Adrenal gland (tissue), 5 donors: Measurements from ENCODE around the gene ZNF469.

Experiments used
- POLR2A ChIP-seq, 2 donors: fragments of 450-650 bp; IDR thresholded peaks; one replicate each; pipeline ENCODE4 v1.6.1; 2017; ENCODE audit warnings: antibody characterized with exemption in 2 of 2, mild to moderate bottlenecking in 2 of 2, moderate library complexity in 1 of 2
- TF ChIP-seq, protein P1 (sequence below), 6 experiments: fragments of 450-650 bp in 4 of 6; fragments of 200-600 bp in 2 of 6; sonication (generic) in 1 of 6; IDR thresholded peaks; 1 replicate in 5 of 6; 2 replicates in 1 of 6; pipeline versions ENCODE4 v1.5.1 to v1.8.0; 2016 to 2021; ENCODE audit warnings: antibody characterized with exemption in 6 of 6, mild to moderate bottlenecking in 2 of 6, moderate library complexity in 1 of 6
- donor health status: DM: no; HTN: no; CAD: no.

DNA sequence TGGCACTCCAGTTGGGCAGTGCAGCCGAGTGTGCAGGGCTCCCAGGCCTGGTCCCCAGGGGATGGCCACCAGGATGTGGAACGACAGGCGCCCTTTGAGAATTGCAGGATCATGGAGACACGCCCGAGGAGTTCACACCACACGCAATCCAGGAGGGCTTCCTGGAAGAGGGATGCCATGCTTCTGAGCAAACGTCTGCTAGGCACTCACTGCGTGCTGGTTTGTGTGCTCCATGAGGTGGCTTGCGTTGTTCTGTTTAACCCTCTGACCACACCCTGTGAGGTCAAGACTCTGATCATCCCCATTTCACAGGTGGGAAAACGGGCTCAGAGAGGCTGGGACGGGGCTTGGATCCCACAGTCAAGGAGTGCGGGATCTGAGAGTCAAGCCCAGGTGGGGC, 37.7 kb downstream of the ZNF469 start:
- TF ChIP-seq, protein P1, sequence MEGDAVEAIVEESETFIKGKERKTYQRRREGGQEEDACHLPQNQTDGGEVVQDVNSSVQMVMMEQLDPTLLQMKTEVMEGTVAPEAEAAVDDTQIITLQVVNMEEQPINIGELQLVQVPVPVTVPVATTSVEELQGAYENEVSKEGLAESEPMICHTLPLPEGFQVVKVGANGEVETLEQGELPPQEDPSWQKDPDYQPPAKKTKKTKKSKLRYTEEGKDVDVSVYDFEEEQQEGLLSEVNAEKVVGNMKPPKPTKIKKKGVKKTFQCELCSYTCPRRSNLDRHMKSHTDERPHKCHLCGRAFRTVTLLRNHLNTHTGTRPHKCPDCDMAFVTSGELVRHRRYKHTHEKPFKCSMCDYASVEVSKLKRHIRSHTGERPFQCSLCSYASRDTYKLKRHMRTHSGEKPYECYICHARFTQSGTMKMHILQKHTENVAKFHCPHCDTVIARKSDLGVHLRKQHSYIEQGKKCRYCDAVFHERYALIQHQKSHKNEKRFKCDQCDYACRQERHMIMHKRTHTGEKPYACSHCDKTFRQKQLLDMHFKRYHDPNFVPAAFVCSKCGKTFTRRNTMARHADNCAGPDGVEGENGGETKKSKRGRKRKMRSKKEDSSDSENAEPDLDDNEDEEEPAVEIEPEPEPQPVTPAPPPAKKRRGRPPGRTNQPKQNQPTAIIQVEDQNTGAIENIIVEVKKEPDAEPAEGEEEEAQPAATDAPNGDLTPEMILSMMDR (IDR thresholded peaks at IDR 0.05) = no peak
- no peak for TF ChIP-seq POLR2A (IDR thresholded peaks at IDR 0.05)
